ENCODE results near the gene GSAP.
"Not testable (repeated sequence)": the region's sequence is repeated elsewhere in the genome, so short reads cannot be mapped to it uniquely, and the experiment has no call there.

Gene GSAP

DNA sequence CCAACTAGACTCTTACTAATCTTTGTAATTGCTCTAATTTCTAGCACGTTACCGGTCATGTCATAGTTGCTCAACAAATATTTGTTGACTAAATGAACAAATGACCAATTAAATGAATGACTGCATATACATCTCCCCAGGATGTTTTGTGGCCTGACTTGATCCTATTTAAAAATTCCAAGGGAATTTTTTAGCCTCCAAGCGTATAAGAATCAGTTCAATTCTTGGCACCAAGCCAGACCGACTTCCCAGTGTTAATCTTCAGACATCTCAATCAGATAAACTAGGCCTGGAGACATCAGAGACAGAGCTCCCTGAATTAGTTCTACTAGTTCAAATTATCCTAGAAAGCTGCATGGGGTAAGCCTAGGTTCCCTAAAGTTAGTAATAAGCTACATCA lies 96.0 kb downstream of the GSAP start:
- DNase-seq, result no peak

DNA sequence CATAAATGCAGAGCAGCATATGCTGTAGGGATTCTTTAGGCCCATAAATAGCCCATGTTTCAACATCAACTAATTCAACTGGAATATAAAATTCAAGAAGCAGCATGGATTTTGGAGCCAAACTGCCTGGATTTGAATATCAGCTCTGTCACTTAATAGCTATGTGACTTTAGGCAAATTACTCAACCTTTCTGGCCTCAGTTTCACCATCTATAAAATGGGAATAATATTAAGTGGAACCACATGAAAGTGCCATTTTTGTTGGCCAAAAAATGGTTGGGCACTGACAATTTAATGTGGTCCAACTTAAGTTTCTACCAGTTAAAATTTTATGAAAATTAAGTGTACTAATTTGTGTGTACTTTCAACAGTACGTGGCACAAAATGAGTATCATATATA lies 98.1 kb downstream of the GSAP start:
- DNase-seq, result no peak

DNA sequence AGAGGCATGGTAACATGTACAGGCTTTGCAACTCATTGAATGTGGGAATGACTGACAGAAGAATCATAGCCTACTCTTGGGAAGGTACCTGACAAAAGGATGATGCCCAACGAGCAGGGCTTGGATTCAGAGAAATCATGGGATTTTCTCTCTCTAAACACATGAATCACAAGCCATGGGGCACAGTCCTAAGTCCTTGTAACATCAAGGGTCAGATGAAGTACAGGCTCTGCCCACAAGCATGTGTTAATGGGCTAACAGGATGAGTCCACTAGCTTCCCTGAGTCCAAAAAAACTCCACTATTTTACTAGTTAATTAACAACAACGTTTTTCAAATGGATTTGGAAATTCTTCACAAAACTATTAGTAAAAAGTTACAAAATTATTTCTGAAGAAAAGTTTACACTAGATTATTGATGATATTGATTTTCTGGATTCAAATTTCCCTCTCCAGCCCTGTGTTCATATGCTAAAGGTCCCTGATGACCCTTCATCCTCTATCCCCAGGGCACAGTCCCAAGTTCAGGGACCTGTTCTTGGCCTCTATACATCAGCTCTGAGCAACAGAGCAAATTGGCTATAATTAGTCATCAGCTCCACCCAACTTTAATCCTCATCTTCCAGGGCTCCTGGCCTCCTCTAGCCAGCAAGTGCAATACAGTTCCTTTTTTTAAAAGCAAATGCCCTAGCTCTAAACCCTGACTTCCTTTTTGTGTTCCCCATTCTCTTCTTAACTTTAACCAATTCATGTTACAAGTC lies 99.8 kb downstream of the GSAP start:
- no peak for DNase-seq

DNA sequence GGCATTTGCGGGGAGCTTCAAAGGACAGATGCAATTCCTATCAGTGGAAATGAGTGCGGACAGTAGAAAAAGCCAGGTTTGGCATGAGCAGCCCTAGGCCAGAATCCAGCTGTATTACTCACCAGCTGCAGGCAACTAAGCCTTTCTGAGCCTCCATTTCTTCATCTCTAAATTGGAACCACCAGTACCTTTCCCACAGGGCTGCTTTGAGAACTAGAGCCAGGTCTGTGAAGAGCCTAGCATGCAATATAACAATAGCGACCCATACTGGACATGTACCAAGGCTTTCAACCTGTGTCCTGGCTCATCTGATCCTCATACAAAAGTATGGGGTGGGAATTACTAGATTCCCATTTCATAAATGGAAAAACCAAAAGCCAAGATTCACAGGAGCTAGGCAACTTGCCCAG lies 101.0 kb downstream of the GSAP start:
- no peak for DNase-seq

DNA sequence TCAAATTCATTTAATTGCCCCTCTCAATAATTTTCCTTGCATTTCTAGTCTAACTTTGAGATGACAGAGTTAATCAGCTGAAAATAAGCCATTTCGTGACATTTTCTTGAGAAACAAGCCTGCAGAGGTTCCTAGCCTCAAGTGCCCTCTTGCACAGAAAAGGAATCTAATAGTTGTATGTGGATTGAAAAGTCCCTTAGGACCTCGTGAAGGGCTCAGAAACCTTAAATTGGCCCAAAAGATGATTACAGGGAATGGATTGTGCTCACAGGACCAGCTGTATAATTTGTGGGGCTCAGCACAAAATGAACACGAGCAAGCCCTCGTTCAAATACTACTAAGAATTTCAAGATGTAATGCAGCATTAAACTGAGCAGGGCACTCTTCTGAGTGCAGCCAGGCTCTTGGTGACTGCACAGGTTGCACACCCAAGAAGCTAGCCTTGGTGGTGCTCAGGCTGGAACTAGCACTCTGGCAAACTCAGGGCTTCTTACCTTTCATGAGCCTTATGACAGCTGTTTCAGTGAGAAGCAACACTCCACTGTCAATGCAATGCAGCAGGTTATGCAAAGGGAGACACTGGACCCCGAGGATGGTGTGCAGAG lies 102.2 kb downstream of the GSAP start:
- DNase-seq, result no peak

DNA sequence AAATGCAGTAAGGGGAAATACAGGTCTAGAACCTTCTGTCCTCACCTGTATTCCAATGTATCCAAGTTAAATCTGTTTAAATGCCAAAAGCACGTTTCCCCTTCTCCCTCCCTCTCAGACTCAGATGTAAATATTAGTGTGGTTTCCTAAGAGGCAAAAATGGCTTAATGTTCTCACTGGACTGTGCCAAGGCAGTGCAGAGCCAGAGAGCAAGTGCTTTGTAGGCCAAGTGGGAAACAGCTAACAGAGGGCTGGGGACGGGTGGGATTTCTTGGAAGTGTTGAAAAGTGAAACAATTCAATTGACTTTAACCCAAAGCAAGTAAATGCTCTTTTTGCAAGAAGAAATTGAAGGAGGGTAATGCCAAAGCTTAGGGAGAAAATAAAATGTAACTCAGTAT lies 103.1 kb downstream of the GSAP start:
- DNase-seq, result no peak

DNA sequence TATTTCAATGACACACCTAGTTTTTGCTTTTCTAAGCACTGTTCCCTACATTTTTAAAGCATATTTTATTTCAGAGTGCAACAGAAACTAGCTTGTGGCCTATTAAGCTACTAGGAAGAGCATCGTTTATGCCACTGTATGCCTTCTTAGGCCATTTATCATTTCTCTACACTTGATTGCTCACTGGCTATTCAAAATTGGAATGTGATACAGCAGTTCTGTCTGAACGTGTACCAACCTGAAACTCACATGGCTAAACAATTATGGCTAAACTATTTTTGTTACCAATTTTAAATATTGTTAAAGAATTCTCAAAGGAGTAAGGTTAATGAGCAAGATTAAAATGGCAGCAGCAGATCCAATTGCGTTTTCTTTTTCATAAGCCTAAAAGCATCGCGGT lies 105.2 kb downstream of the GSAP start:
- DNase-seq, result no peak

DNA sequence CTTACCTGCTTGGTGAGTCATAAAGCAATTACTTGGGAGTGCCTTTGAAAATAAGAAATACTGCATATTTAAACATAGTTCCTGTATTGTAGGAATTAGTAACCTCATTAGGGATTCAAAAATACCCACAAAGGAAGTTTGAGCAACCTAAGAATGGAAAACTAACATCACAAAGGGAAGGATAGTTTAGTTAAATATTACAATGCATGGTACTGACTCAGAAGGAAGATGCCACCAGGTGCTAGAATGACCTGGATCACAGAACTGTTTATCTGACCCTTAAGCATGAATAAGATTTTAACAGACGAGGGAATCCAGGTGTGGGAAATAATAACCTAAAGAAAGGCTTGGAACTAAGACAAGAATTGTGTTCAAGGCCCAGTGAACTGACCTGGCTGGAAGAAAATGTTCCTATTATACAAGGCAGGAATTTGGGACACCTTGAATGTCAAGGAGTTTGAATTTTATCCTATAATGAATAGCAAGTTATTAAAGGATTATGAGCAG lies 106.4 kb downstream of the GSAP start:
- no peak for DNase-seq

DNA sequence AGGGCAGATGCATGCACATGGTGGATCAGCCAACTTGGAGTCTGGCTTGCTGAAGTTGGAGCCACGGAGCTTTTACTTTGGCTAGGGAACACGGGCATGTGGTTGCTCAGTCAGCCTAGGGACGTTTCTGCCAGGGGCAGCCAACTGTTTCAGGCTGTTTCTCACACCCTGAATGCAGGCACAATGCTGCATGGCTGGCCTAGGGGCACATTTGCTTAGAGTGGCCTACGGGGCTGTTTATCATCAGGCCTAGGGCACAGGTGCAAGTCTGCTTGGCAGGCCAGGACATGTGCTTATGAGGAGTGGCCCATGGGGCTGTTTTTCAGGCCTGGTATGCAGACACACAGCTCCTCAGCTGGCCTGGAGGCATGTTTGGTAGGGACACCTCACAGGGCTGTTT lies 107.4 kb downstream of the GSAP start:
- no peak for DNase-seq

DNA sequence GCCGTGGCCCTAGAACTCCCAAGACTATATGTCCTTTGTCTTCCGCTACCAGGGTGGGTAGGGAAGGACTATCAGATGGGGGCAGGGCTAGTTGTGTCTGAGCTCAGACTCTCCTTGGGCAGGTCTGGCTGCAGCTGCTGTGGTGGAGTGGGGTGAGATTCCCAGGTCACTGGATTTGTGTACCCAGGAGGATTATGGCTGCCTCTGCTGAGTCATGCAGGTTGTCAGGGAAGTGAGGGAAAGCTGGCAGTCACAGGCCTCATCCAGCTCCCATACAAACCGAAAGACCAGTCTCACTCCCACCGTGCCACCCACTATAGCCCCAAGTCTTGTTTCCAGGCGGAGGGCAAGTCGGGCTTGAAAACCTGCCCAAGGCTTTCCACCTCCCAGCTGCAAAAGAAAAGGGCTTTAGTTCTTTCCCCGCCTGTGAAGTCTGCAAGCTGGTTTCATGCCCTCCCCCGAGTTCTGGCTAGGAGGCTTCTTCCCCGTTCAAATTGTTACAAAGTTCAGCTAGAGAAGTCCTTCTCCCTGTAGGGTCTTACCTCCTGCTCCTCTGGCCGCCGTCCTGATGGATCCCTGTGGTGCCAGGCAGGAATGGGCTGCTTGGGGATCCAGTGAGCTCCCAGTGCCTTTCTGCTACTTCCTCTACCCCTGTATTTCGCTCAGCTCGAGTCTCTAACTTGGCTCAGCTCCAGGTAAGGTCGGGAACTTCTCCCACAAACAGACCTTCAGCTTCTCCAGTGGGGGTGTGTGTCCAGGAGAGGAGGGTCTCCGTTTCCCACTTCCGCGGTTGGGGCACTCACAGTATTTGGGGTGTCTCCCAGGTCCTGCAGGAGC lies 109.7 kb downstream of the GSAP start:
- no peak for DNase-seq

DNA sequence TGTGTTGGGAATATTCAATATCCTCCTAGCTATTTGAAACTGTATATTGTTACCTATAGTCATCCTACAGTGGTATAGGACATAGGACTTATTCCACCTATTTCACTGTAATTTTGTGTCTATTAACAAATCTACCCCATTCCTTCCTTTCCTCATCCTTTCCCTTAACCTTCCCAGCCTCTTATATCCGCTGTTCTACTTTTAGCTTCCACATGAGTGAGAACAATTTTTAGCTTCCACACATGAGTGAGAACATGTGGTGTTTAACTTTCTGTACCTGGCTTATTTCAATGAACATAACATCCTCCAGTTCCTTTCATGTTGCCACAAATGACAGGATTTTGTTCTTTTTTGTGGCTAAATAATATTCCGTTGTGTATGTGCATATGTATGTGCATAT lies 120.6 kb downstream of the GSAP start:
- no peak for DNase-seq

DNA sequence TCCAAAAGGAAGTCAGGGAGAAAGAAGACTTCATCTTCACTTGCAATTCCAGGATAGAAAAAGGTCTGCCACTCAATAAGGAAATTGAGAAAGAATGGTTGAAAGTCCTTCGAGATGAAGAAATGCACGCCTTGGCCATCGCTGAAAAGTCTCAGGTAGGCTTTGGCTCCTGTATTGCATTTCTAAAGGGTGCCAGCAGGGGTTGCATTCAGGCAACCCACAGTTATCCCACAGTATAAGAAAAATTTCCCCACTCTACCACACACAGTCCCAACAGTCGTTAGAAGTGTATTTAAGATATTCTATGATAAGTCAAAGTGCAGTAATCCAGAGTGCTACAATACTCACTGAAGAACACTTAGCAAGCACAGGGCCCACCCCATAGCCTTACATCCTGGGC lies 123.1 kb downstream of the GSAP start:
- no peak for DNase-seq

DNA sequence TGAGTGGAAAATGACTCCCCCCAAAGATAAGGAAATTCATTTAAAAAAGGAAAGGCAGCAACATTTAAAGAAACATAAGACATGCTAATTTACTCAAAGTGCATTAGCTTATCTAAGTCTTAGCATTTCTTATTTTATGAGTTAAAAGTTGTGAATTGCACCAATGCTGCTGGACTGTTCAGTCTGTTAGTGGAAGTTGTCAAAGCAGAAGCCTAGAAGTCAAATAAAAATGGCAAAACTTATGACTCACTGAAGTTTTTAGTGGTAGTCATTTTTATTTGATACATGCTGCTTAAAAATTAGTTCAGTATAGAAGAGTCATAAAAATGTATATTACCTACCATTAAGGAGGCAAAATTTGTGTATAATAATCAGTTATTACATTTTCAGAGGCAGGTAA lies 125.7 kb downstream of the GSAP start:
- DNase-seq, result no peak

DNA sequence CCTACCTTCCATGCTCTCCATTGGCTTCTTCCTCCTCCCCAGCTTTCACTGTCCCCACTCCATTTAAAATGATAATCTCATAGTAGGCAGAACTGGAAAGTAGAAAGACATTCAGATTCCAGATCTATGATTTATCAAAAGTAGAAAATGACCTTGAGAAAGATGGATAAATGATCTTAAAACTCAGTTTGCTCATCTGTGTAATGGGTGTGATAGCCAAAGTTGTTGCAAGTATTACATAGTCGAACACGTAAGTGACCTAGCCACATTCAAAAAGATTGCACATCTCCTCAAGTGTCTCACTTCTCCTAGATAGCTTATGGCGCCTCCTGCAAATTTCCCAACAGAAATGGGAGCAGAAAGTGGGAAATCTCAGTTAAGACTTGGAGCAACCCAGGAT lies 126.8 kb downstream of the GSAP start:
- no peak for DNase-seq

DNA sequence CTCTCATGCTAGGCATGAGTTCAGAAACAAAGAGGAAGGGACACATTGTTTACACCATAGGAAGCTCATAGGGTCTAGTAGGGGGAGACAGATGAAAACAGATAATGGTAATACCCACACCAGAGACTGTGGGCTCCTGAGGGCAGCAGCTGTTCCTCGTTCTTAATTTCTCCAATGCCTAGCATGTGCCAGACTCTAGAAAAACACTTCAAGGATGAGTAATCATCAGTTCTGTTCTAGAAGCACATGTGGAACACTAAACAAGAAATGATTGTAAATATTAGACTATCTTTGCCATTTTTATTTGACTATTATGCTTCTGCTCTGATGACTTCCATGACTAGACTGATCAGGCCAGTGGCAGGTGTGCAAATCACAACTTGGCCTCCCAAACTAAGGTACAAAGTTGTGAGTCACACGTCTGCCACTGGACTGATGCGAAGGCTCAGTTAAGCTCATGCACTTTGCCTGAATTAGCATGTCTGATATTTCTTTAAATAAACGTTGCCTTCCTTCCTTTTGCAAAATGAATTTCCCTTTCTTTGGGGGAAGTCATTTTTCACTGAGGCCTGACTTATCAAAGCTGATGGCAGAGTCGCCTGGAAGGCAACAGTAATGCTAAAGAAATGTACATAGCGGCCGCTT lies 127.4 kb downstream of the GSAP start:
- DNase-seq, result no peak

DNA sequence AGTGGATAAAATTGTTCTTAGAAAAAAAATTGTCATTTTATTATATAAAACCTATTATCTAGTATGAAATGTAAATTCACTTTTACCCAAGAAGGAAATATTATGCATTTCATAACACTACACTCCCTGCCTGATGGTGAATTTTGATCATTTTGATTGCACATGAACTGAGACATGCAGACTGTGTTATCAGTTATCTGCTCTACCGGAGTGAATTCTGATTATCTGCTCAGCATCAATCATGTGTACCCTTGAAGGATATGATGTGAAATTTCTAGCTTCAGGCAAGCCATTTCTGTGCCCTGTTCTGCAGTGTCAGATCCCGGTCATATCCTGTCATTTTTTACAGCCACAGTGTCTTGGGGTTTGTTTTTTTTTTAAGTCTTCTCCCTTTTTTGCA lies 131.5 kb downstream of the GSAP start:
- no peak for DNase-seq

DNA sequence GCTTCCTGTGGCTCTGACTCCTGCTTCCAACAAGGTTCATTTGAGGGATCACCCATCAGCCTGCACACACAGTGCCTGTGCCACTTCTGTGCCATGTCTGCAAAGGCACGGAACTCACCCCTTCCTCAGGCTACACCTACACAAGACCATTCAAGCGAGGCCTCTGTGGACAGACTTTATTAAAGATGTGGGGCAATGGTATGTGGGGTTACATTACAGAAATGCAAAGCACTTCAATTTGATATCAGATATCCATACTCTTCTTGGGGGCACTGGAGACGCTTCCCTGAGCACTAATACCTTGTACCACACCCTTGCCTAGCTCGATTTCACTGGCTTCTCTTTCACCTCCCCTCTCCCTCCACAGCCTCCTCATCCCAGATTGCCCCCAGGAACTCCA lies 132.1 kb downstream of the GSAP start:
- no peak for DNase-seq

DNA sequence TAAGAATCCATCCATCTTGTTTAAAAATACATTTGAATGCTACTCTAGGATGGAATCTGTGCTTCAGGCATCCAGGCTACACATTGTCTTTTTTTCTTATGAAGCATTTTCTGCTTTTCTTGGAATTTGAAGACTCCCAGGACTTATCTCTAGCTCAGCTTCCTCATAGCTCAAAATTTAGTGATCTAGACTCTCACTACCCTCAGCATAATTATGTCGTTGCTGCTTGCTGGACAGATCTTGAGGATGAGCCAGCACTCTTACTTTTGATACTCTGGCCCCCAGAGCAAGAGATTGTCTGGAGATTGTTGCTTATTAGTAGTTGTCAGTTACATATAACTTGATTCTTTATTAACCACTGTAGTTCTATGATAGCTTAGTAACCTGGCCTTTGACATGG lies 133.3 kb downstream of the GSAP start:
- DNase-seq, result no peak

DNA sequence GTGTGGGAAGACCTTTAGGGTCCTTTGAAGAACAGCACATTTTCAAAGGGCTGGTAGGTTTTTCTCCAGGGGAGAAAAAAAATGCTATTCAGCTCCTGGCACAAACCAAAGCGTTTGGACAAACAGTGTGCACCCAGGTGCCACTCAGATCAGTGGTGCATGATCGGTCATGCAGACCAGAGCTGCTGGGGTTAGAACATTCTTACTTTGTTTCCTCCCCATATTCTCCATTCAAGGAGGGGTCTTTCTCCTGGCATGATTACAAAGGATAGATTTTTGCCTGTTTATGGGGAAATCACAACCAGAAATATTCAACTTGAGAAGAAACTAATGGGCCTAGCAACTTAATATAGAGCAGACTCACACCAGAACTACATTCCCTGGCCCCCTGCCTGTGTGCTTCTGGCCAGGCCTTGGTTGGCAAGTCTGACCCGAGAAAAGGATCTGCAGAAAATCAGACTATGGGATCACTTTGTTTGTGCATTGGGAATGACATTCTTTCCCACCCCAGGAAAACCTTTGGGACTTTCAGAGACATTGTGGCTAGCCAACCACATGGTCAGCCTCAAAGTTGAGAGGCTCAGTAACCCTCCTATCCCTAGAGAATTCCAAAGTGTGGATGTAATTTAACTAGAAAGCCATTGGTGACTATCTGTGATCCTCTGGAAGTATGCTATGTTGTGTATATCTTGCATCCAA lies 134.2 kb downstream of the GSAP start:
- DNase-seq, result no peak

DNA sequence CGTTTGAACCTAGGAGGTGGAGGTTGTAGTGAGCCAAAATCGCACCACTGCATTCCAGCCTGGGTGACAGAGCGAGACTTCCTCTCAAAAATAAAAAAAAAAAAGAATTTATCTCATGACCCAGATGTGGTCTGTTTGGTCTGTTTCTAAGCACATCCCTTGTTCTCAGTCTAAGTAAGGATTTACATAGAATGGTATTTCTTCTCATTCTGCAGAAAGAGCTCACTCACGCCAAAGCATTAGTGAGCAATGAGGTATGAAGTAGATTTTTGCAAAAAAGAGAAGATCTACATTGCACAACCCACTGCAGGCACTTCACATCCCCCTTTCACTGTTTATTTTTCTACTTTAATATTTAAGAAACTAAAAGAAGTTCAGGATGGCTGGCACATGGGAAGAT lies 140.0 kb downstream of the GSAP start:
- no peak for DNase-seq

DNA sequence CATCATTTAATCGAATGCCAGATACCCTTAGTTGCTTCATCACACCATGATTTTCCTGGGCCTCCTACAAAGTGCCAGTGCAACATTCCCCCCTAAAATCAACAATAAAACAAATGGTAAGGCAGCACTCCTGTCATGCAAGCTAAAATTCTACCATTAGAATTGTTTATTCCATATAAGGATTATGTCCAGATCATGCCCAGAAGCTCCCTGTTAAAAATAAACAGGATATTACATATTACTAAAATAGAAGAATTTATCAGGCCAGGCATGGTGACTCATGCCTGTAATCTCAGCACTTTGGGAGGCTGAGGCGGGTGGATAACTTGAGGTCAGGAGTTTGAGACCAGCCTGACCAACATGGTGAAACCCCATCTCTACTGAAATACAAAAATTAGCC lies 140.5 kb downstream of the GSAP start:
- DNase-seq, result not testable (repeated sequence)

DNA sequence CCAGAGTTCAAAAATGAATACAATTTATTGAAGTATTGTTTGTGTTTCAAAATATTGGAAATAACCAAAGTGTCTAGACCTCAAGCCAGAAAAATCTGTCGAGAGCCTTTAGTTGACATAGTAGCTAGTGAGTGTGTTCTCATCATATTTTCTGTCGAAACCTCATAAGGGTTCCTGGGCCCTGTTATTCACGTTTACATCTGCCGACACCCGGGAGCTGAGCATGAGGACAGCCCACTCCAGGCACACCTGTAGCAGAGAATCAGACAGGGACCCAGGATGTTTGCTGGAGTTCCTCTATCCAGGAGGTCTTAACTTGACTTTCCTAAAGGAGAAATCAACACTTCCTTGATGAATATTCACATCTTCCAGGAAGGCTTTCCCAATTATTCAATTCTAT lies 144.4 kb downstream of the GSAP start:
- DNase-seq, result no peak

DNA sequence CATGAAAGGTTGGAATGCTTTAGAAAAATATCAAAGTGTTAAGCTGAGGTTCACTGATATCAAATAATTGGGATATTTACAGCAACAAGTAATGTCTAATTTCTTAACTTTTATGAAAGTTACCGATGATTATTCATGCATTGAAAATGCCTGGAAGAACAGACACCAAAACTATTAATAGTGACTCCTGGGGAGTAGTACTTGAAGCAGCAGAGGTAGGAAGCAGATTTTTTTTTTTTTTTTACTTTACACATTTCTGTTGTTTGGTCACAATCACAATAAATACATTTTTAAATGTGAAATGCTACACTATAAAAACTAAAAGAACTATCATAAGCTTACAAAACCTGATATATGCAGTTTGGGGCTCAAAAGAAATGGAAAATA lies 146.1 kb downstream of the GSAP start:
- DNase-seq, result no peak
